ENCODE measurements around the gene ACOX2. TPM values are rescaled to one million over a fixed set of nuclear protein-coding genes. Genes with fewer than 3 reads are reported as not detected.

ACOX2 gene
- total and polyA plus RNA-seq, 2 of the 8 experiments (the other 6 are each of a cell fraction or from before 2014, with no cell fraction given): 3.2 to 9.2 TPM

- H3K79me2 ChIP-seq (ENCODE audit: control insufficient read depth in 1 of 2, insufficient read depth in 2 of 2, low read length in 2 of 2): peaks cover 10 to 87% of the 10 kb centered on the region in 2 experiments
- peak overlapping the region; percentile 94 for H2BK20ac ChIP-seq (ENCODE audit: low read length)
- H3K27ac ChIP-seq (ENCODE audit: low read depth, low read length): no peak overlapping the region
- peak overlapping the region in 2 of 4 experiments; percentile 26 to 42; a peak in 3 of 8 replicates for H3K4me3 ChIP-seq (ENCODE audit: extremely low read depth in 1 of 4, insufficient read depth in 2 of 4, low read depth in 3 of 4, low read length in 4 of 4)
- no peak overlapping the region for H4K5ac ChIP-seq (ENCODE audit: insufficient read length, low read depth, low read length)
- H4K20me1 ChIP-seq (replicated peaks in 1 of 2; ENCODE audit: control insufficient read depth in 1 of 2, insufficient read depth in 2 of 2, low read length in 2 of 2): peaks cover 0 to 14% of the 10 kb centered on the region in 2 experiments
- peak overlapping the region; percentile 88 for H2AK5ac ChIP-seq (ENCODE audit: low read depth, low read length)
- no peak overlapping the region for H4K91ac ChIP-seq (replicated peaks; ENCODE audit: insufficient read length, low read length)
- H3K4me1 ChIP-seq (replicated peaks in 1 of 4; ENCODE audit: control insufficient read depth in 3 of 4, insufficient read depth in 4 of 4, low read length in 3 of 4): peaks cover 4 to 16% (median 10%) of the 10 kb centered on the region in 4 experiments; a peak in 6 of 7 replicates
- peak overlapping the region; percentile 75; the same call in 1 of the 2 replicates for H2BK15ac ChIP-seq (ENCODE audit: low read length)
- H4K8ac ChIP-seq (ENCODE audit: extremely low read depth, insufficient read depth, low read length): no peak overlapping the region
- no peak overlapping the region for H2BK120ac ChIP-seq (replicated peaks; ENCODE audit: low read depth, low read length)
- H3K9ac ChIP-seq (replicated peaks in 1 of 4; ENCODE audit: extremely low read depth in 1 of 4, low read depth in 3 of 4, low read length in 3 of 4): peak overlapping the region in 1 of 4 experiments; percentile 34; a peak in 2 of 7 replicates
- no peak for DNase-seq (ENCODE audit: low read depth in 1 of 2, low spot score in 2 of 2)
- 0% methylated on average over 1 of the region's 1 CpG; no CpG with 5 or more reads in 1 of the 2 experiments for WGBS, 2 experiments (ENCODE audit: extremely low coverage in 1 of 2, insufficient coverage in 1 of 2, insufficient read length in 1 of 2, insufficient replicate concordance in 2 of 2, low coverage in 1 of 2, low lambda C conversion rate in 2 of 2, missing lambda C conversion rate in 1 of 2)
- no peak overlapping the region for H3K23ac ChIP-seq (ENCODE audit: insufficient read length)
- H3K56ac ChIP-seq (replicated peaks; ENCODE audit: insufficient read length, low read depth, low read length): no peak overlapping the region
- peaks cover 0 to 23% (median 4%) of the 10 kb centered on the region in 4 experiments; a peak in 3 of 8 replicates for H3K36me3 ChIP-seq (ENCODE audit: control insufficient read depth in 2 of 4, insufficient read depth in 4 of 4, low read length in 3 of 4)
- H3K9me3 ChIP-seq (ENCODE audit: insufficient read depth in 2 of 2, low read depth in 1 of 2, low read length in 1 of 2): no peaks in the 10 kb centered on the region
- CTCF ChIA-PET (ENCODE audit: partially characterized antibody): interaction anchor here (0.7 to 8.7 kb wide), 5 partner anchors 29 to 544 kb away, joined by 3 to 68 read pairs (median 4); partner anchors contain the start of genes HTD2 and RPP14
- H2BK12ac ChIP-seq (ENCODE audit: low read depth, low read length): no peak overlapping the region
- H3K14ac ChIP-seq (ENCODE audit: insufficient read length): no peak overlapping the region
- POLR2A ChIA-PET (ENCODE audit: partially characterized antibody): interaction anchor here (1.3 to 2.0 kb wide), 2 partner anchors 16 to 62 kb away, joined by 3 to 6 read pairs; no protein-coding TSS in a partner anchor
- H2AFZ ChIP-seq (ENCODE audit: low read length): no peak overlapping the region
- peaks cover 4% of the 10 kb centered on the region; the same call in 1 of the 2 replicates for H3K23me2 ChIP-seq (ENCODE audit: low read depth, low read length)
- H3K4ac ChIP-seq (replicated peaks; ENCODE audit: insufficient read length, low read depth, low read length): peak overlapping the region; percentile 29
- FAIRE-seq: peak; percentile 99
- H3K18ac ChIP-seq (ENCODE audit: extremely low read depth, low read length): peak overlapping the region; percentile 55; the same call in 1 of the 2 replicates
- peaks cover 5% of the 10 kb centered on the region; the same call in 1 of the 2 replicates for H3K79me1 ChIP-seq (ENCODE audit: low read depth, low read length)
- H3K27me3 ChIP-seq (replicated peaks in 1 of 4; ENCODE audit: control insufficient read depth in 3 of 4, extremely low read depth in 1 of 4, insufficient read depth in 3 of 4, low read length in 3 of 4): no peaks in the 10 kb centered on the region
- peak overlapping the region; percentile 59 to 66 for H3K4me2 ChIP-seq (ENCODE audit: insufficient read depth in 1 of 2, low read depth in 2 of 2, low read length in 2 of 2)
- H2BK5ac ChIP-seq (ENCODE audit: low read depth, low read length): peak overlapping the region; percentile 82; the same call in 1 of the 2 replicates
- TF ChIP-seq CEBPB (IDR thresholded peaks at IDR 0.05; ENCODE audit: low read depth, low read length) (no peak), POLR2AphosphoS5 (IDR thresholded peaks at IDR 0.05; ENCODE audit: low read depth, low read length) (no peak), CHD1 (IDR thresholded peaks at IDR 0.05; ENCODE audit: low read depth, low read length) (no peak), E2F6 (IDR thresholded peaks at IDR 0.05) (no peak), BACH1 (IDR thresholded peaks at IDR 0.05; ENCODE audit: low read length) (no peak), GTF2F1 (IDR thresholded peaks at IDR 0.05; ENCODE audit: borderline replicate concordance, low read depth, low read length) (no peak), SIN3A (conservative IDR thresholded peaks at IDR 0.05 in 1 of 2, IDR thresholded peaks at IDR 0.05 in 1 of 2; ENCODE audit: low read depth in 1 of 2, low read length in 2 of 2) (0 out of 4 replicates have a peak, but pooled peaks of 1 of the 2 experiments have one; percentile 30), RAD21 (IDR thresholded peaks at IDR 0.05 in 1 of 2, conservative IDR thresholded peaks at IDR 0.05 in 1 of 2; ENCODE audit: low read depth in 2 of 2, low read length in 2 of 2) (no peak), KDM1A (IDR thresholded peaks at IDR 0.05; ENCODE audit: borderline replicate concordance, low read length) (no peak), TEAD4 (IDR thresholded peaks at IDR 0.05; ENCODE audit: low read depth, low read length) (peak; percentile 31; the same call in 1 of the 2 replicates), JUND (IDR thresholded peaks at IDR 0.05; ENCODE audit: low read length) (no peak), KDM5A (IDR thresholded peaks at IDR 0.05; ENCODE audit: low read length) (no peak)
Measured at GRCh38 chr3:58497097-58497496, 39.9 kb downstream of the ACOX2 start.

Measured in H1 (cell line).